K562 (cell line): ENCODE measurements around the gene DNAJB12. TPM values are rescaled to one million over a fixed set of nuclear protein-coding genes. Genes with fewer than 3 reads are reported as not detected.

ENCODE experiments used
- ADNP ChIP-seq: fragments of 200-800 bp; sonication (Bioruptor generic); IDR thresholded peaks from 2 replicates; pipeline ENCODE4 v1.6.1; 2016; ENCODE audit warnings: missing genetic modification characterization, missing compliant biosample characterization
- EGR1 ChIP-seq: fragments of 450-650 bp; conservative IDR thresholded peaks from 2 replicates; pipeline ENCODE4 v1.6.1; 2017; ENCODE audit warnings: mild to moderate bottlenecking
- HIVEP1 ChIP-seq: fragments of 250-450 bp; sonication (Bioruptor Pico); IDR thresholded peaks from 2 replicates; pipeline ENCODE4 v1.4.0; 2020; ENCODE audit warnings: mild to moderate bottlenecking
- ILK ChIP-seq: fragments of 450-650 bp; IDR thresholded peaks from 2 replicates; pipeline ENCODE4 v1.6.1; 2016; ENCODE audit warnings: missing genetic modification characterization, low read depth, mild to moderate bottlenecking, missing compliant biosample characterization, moderate library complexity, borderline replicate concordance
- IRF9 ChIP-seq: fragments of 450-650 bp; IDR thresholded peaks from 2 replicates; pipeline ENCODE4 v1.6.1; 2016; ENCODE audit warnings: missing biosample characterization, missing genetic modification characterization
- KLF10 ChIP-seq: fragments of 250-450 bp; sonication (Bioruptor Pico); IDR thresholded peaks from 2 replicates; pipeline ENCODE4 v1.6.1; 2021; ENCODE audit warnings: matching md5 sums
- MED1 ChIP-seq: sonication (generic); formaldehyde crosslinking; IDR thresholded peaks from 2 replicates; pipeline ENCODE4 v1.8.1; 2023; ENCODE audit warnings: missing genetic modification reagents, borderline replicate concordance
- NBN ChIP-seq: fragments of 450-650 bp; IDR thresholded peaks from 2 replicates; pipeline ENCODE4 v1.6.1; 2016; ENCODE audit warnings: low read depth, mild to moderate bottlenecking
- NRF1 ChIP-seq, 2 experiments: fragments of 450-650 bp; IDR thresholded peaks in 1 of 2; conservative IDR thresholded peaks in 1 of 2; 2 replicates each; pipeline ENCODE4 v1.6.1; 2014; ENCODE audit warnings: mild to moderate bottlenecking in 2 of 2
- PTBP1 ChIP-seq: fragments of 200-400 bp; formaldehyde crosslinking; IDR thresholded peaks from 2 replicates; pipeline ENCODE4 v1.6.1; 2017; ENCODE audit warnings: low read depth, low read length
- ZKSCAN8 ChIP-seq: fragments of 200-800 bp; sonication (Bioruptor generic); IDR thresholded peaks from 2 replicates; pipeline ENCODE4 v1.6.1; 2016; ENCODE audit warnings: missing genetic modification characterization, missing compliant biosample characterization
- ZNF217 ChIP-seq: sonication (generic); formaldehyde crosslinking; IDR thresholded peaks from 2 replicates; pipeline ENCODE4 v1.8.0; 2022; ENCODE audit warnings: mild to moderate bottlenecking, missing genetic modification reagents
- polyA plus RNA-seq, 8 experiments: library from polyadenylated mRNA; depleted of rRNA in 4 of 8; stranded (reverse) in 5 of 8; unstranded in 3 of 8; fragments of >200 nt; fragmentation: Nextera tagmentation in 2 of 8; fragmentation: Illumina TruSeq in 1 of 8; extraction: Ambion mirVana in 2 of 8; extraction: Trizol in 1 of 8; gene quantifications; 2 replicates each; pipeline versions ENCODE4 v1.2.1 to v1.2.3, GENCODE V29; 2011 to 2014; ENCODE audit warnings: inconsistent platforms in 1 of 8, missing spikeins in 1 of 8
- total RNA-seq, 7 experiments: library from RNA; depleted of rRNA in 6 of 7; stranded (reverse); fragments of >200 nt in 6 of 7; fragmentation: Illumina TruSeq in 2 of 7; extraction: Trizol in 2 of 7; gene quantifications; 2 replicates each; pipeline versions ENCODE4 v1.2.1 to v1.2.3, GENCODE V29; 2011 to 2021; ENCODE audit warnings: low replicate concordance in 1 of 7
- TF ChIP-seq, protein P1 (sequence below): sonication (generic); formaldehyde crosslinking; IDR thresholded peaks from 2 replicates; pipeline ENCODE4 v1.9.0; 2022; ENCODE audit warnings: mild to moderate bottlenecking, missing genetic modification reagents
- TF ChIP-seq, protein P2 (sequence below): fragments of 200-600 bp; sonication (generic); IDR thresholded peaks from one replicate; pipeline ENCODE4 v1.6.1; 2012; ENCODE audit warnings: mild to moderate bottlenecking, low read depth, low read length, inconsistent platforms

The DNAJB12 gene
- total and polyA plus RNA-seq, 9 of the 15 experiments (the other 6 are each of a cell fraction or from before 2014, with no cell fraction given), result 3.5 to 31.5 (median 20.3) TPM

GRCh38 chr10:72297805-72298591 lies 56.7 kb downstream of the DNAJB12 start (continued):
- TF ChIP-seq IRF9 (tag) (no peak; the same call in 1 of the 2 replicates), NRF1 (conservative IDR thresholded peaks at IDR 0.05 in 1 of 2, IDR thresholded peaks at IDR 0.05 in 1 of 2) (peak; percentile 84 to 86), ADNP (tag) (no peak), EGR1 (peak; percentile 53), ILK (tag) (no peak), ZNF217 (CRISPR knock-in tag) (no peak), PTBP1 (0 out of 2 replicates have a peak, but pooled peaks have one; percentile 26), ZKSCAN8 (CRISPR knock-in tag) (peak; percentile 70; the same call in 1 of the 2 replicates), MED1 (CRISPR knock-in tag) (no peak), KLF10 (CRISPR knock-in tag) (no peak), NBN (no peak), HIVEP1 (CRISPR knock-in tag) (peak; percentile 93)
- TF ChIP-seq, protein P1, sequence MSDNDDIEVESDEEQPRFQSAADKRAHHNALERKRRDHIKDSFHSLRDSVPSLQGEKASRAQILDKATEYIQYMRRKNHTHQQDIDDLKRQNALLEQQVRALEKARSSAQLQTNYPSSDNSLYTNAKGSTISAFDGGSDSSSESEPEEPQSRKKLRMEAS (CRISPR knock-in tag), result peak; percentile 97
- TF ChIP-seq, protein P2, sequence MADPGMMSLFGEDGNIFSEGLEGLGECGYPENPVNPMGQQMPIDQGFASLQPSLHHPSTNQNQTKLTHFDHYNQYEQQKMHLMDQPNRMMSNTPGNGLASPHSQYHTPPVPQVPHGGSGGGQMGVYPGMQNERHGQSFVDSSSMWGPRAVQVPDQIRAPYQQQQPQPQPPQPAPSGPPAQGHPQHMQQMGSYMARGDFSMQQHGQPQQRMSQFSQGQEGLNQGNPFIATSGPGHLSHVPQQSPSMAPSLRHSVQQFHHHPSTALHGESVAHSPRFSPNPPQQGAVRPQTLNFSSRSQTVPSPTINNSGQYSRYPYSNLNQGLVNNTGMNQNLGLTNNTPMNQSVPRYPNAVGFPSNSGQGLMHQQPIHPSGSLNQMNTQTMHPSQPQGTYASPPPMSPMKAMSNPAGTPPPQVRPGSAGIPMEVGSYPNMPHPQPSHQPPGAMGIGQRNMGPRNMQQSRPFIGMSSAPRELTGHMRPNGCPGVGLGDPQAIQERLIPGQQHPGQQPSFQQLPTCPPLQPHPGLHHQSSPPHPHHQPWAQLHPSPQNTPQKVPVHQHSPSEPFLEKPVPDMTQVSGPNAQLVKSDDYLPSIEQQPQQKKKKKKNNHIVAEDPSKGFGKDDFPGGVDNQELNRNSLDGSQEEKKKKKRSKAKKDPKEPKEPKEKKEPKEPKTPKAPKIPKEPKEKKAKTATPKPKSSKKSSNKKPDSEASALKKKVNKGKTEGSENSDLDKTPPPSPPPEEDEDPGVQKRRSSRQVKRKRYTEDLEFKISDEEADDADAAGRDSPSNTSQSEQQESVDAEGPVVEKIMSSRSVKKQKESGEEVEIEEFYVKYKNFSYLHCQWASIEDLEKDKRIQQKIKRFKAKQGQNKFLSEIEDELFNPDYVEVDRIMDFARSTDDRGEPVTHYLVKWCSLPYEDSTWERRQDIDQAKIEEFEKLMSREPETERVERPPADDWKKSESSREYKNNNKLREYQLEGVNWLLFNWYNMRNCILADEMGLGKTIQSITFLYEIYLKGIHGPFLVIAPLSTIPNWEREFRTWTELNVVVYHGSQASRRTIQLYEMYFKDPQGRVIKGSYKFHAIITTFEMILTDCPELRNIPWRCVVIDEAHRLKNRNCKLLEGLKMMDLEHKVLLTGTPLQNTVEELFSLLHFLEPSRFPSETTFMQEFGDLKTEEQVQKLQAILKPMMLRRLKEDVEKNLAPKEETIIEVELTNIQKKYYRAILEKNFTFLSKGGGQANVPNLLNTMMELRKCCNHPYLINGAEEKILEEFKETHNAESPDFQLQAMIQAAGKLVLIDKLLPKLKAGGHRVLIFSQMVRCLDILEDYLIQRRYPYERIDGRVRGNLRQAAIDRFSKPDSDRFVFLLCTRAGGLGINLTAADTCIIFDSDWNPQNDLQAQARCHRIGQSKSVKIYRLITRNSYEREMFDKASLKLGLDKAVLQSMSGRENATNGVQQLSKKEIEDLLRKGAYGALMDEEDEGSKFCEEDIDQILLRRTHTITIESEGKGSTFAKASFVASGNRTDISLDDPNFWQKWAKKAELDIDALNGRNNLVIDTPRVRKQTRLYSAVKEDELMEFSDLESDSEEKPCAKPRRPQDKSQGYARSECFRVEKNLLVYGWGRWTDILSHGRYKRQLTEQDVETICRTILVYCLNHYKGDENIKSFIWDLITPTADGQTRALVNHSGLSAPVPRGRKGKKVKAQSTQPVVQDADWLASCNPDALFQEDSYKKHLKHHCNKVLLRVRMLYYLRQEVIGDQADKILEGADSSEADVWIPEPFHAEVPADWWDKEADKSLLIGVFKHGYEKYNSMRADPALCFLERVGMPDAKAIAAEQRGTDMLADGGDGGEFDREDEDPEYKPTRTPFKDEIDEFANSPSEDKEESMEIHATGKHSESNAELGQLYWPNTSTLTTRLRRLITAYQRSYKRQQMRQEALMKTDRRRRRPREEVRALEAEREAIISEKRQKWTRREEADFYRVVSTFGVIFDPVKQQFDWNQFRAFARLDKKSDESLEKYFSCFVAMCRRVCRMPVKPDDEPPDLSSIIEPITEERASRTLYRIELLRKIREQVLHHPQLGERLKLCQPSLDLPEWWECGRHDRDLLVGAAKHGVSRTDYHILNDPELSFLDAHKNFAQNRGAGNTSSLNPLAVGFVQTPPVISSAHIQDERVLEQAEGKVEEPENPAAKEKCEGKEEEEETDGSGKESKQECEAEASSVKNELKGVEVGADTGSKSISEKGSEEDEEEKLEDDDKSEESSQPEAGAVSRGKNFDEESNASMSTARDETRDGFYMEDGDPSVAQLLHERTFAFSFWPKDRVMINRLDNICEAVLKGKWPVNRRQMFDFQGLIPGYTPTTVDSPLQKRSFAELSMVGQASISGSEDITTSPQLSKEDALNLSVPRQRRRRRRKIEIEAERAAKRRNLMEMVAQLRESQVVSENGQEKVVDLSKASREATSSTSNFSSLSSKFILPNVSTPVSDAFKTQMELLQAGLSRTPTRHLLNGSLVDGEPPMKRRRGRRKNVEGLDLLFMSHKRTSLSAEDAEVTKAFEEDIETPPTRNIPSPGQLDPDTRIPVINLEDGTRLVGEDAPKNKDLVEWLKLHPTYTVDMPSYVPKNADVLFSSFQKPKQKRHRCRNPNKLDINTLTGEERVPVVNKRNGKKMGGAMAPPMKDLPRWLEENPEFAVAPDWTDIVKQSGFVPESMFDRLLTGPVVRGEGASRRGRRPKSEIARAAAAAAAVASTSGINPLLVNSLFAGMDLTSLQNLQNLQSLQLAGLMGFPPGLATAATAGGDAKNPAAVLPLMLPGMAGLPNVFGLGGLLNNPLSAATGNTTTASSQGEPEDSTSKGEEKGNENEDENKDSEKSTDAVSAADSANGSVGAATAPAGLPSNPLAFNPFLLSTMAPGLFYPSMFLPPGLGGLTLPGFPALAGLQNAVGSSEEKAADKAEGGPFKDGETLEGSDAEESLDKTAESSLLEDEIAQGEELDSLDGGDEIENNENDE, result no peak
